Neural cell (in vitro differentiated cells): ENCODE measurements around the gene SMC5. TPM values are rescaled to one million over a fixed set of nuclear protein-coding genes. Genes with fewer than 3 reads are reported as not detected.
"Not testable (repeated sequence)": the region's sequence is repeated elsewhere in the genome, so short reads cannot be mapped to it uniquely, and the experiment has no call there.

Experiments
- H2AFZ ChIP-seq: fragments of 200-600, 300-800 bp; sonication (generic), shearing (Covaris generic); 2 replicates; pipeline ENCODE4 v1.6.0; 2014; ENCODE audit warnings: low read depth, mild to moderate bottlenecking, antibody characterized with exemption, low read length, moderate library complexity
- H3F3A ChIP-seq: fragments of 200-600 bp; shearing (Covaris generic); 2 replicates; pipeline ENCODE4 v1.6.1; 2016; ENCODE audit warnings: mild to moderate bottlenecking, moderate library complexity, mixed read lengths, antibody characterized with exemption, low read length; ENCODE audit not compliant: insufficient read depth, poor library complexity, severe bottlenecking
- H3K27ac ChIP-seq: fragments of 200-600, 300-800 bp; sonication (generic), shearing (Covaris generic); 2 replicates; pipeline ENCODE4 v1.5.1; 2014; ENCODE audit warnings: mild to moderate bottlenecking, low read length, moderate library complexity
- H3K27me3 ChIP-seq: fragments of 300-800, 200-600 bp; sonication (generic), shearing (Covaris generic); 2 replicates; pipeline ENCODE4 v1.6.0; 2014; ENCODE audit warnings: mild to moderate bottlenecking, low read depth, low read length, moderate library complexity; ENCODE audit not compliant: insufficient read depth
- H3K36me3 ChIP-seq: fragments of 300-800, 200-600 bp; sonication (generic), shearing (Covaris generic); 2 replicates; pipeline ENCODE4 v1.5.1; 2014; ENCODE audit warnings: mild to moderate bottlenecking, antibody characterized with exemption, low read length, moderate library complexity; ENCODE audit not compliant: insufficient read depth
- H3K4me2 ChIP-seq: fragments of 300-800, 200-600 bp; sonication (generic), shearing (Covaris generic); 2 replicates; pipeline ENCODE4 v1.6.0; 2014; ENCODE audit warnings: mild to moderate bottlenecking, low read length
- H3K4me3 ChIP-seq: fragments of 300-800, 200-600 bp; sonication (generic), shearing (Covaris generic); 2 replicates; pipeline ENCODE4 v1.5.1; 2014; ENCODE audit warnings: mild to moderate bottlenecking, low read length, moderate library complexity
- H3K79me2 ChIP-seq: fragments of 200-600 bp; shearing (Covaris generic); replicated peaks from 2 replicates; pipeline ENCODE4 v1.6.0; 2014; ENCODE audit warnings: mild to moderate bottlenecking, low read length, moderate library complexity; ENCODE audit not compliant: insufficient read depth
- H3K9ac ChIP-seq: fragments of 300-800, 200-600 bp; sonication (generic), shearing (Covaris generic); 2 replicates; pipeline ENCODE4 v1.6.1; 2016; ENCODE audit warnings: mild to moderate bottlenecking, low read length, mixed read lengths
- H3K9me2 ChIP-seq: fragments of 200-600 bp; shearing (Covaris generic); 2 replicates; pipeline ENCODE4 v1.6.1; 2016; ENCODE audit warnings: mild to moderate bottlenecking, low read length, mixed read lengths; ENCODE audit not compliant: insufficient read depth
- H3K9me3 ChIP-seq: fragments of 200-600, 300-800 bp; sonication (generic), shearing (Covaris generic); 2 replicates; pipeline ENCODE4 v1.6.1; 2016; ENCODE audit warnings: mild to moderate bottlenecking, mixed run types, low read length, moderate library complexity, mixed read lengths
- H4K20me1 ChIP-seq: fragments of 200-600 bp; shearing (Covaris generic); 2 replicates; pipeline ENCODE4 v1.6.1; 2016; ENCODE audit warnings: mild to moderate bottlenecking, mixed run types; ENCODE audit not compliant: insufficient read depth
- CTCF ChIP-seq: fragments of 450-650 bp; IDR thresholded peaks from 2 replicates; pipeline ENCODE4 v1.5.1; 2014; ENCODE audit warnings: antibody characterized with exemption, mild to moderate bottlenecking, moderate library complexity; ENCODE audit not compliant: poor library complexity, severe bottlenecking
- EP300 ChIP-seq: fragments of 450-650 bp; conservative IDR thresholded peaks from 2 replicates; pipeline ENCODE4 v1.6.1; 2014; ENCODE audit warnings: antibody characterized with exemption, mild to moderate bottlenecking, moderate library complexity; ENCODE audit not compliant: poor library complexity, severe bottlenecking
- EZH2 ChIP-seq: fragments of 200-600, 300-800 bp; shearing (Covaris generic), sonication (generic); IDR thresholded peaks from 2 replicates; pipeline ENCODE4 v1.6.1; 2014; ENCODE audit warnings: antibody characterized with exemption, low read length, borderline replicate concordance, mild to moderate bottlenecking; ENCODE audit not compliant: insufficient read depth, poor library complexity, severe bottlenecking
- MXI1 ChIP-seq: fragments of 450-650 bp; conservative IDR thresholded peaks from 2 replicates; pipeline ENCODE4 v1.6.1; 2014; ENCODE audit warnings: antibody characterized with exemption, mild to moderate bottlenecking; ENCODE audit not compliant: poor library complexity, severe bottlenecking
- POLR2AphosphoS5 ChIP-seq: IDR thresholded peaks from 2 replicates; pipeline ENCODE4 v1.6.1; 2012
- SMC3 ChIP-seq: fragments of 450-650 bp; conservative IDR thresholded peaks from 2 replicates; pipeline ENCODE4 v1.6.1; 2014; ENCODE audit warnings: antibody characterized with exemption, mild to moderate bottlenecking, moderate library complexity; ENCODE audit not compliant: poor library complexity
- TAF1 ChIP-seq: IDR thresholded peaks from 2 replicates; pipeline ENCODE4 v1.6.1; 2012; ENCODE audit warnings: low read depth
- polyA plus RNA-seq: library from polyadenylated mRNA; depleted of rRNA; stranded (reverse); fragments of >200 nt; gene quantifications from 2 replicates; pipeline ENCODE4 v1.2.3, GENCODE V29; 2014

SMC5 gene
- polyA plus RNA-seq, 1 donor from 2014 or later = 37.2 TPM

DNA sequence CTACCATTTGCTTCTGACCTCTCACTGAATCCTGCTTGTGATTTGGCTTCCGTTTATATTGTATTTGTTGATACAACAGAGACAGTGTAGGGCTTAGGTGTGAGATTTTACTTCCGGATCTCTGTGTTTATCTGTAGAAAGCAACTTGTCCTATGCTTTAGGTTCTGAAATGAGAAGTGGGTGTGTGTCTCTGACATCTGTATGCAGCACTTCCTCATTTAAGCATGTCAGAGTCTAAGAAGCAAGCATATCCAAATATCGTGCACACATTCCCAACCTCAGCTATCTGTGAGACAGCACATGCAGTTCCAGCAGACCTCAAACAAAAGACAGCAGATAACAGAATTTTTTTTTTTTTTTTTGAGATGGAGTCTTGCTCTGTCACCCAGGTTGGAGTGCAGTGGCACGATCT is 139.4 kb downstream of the SMC5 start:
- H3K9ac ChIP-seq = no peak overlapping the region
- H3K9me3 ChIP-seq = no peaks in the 10 kb centered on the region
- H3K9me2 ChIP-seq = no peaks in the 10 kb centered on the region
- H4K20me1 ChIP-seq = no peaks in the 10 kb centered on the region
- no peak overlapping the region for H3K4me3 ChIP-seq
- no peak overlapping the region for H3K4me2 ChIP-seq
- TF ChIP-seq TAF1 = no peak
- TF ChIP-seq CTCF = no peak
- TF ChIP-seq POLR2AphosphoS5 = no peak
- TF ChIP-seq SMC3 = no peak
- no peak for TF ChIP-seq EZH2
- no peak overlapping the region for H2AFZ ChIP-seq
- no peak overlapping the region for H3K27ac ChIP-seq
- no peaks in the 10 kb centered on the region for H3K79me2 ChIP-seq
- H3K27me3 ChIP-seq = no peaks in the 10 kb centered on the region
- no peaks in the 10 kb centered on the region for H3K36me3 ChIP-seq
- H3F3A ChIP-seq = no peaks in the 10 kb centered on the region

- Histone ChIP-seq H3K27me3 (no peaks in the 10 kb centered on the region), H3K9me2 (no peaks in the 10 kb centered on the region), H3K4me3 (no peak overlapping the region), H2AFZ (no peak overlapping the region), H3K9me3 (no peaks in the 10 kb centered on the region), H3K36me3 (no peaks in the 10 kb centered on the region), H3K79me2 (no peaks in the 10 kb centered on the region), H4K20me1 (no peaks in the 10 kb centered on the region), H3F3A (no peaks in the 10 kb centered on the region), H3K27ac (no peak overlapping the region), H3K9ac (no peak overlapping the region), H3K4me2 (no peak overlapping the region)
- TF ChIP-seq POLR2AphosphoS5 (no peak), EP300 (no peak), TAF1 (no peak), MXI1 (no peak)
Measured at GRCh38 chr9:70399141-70399540, 140.4 kb downstream of the SMC5 start.

DNA sequence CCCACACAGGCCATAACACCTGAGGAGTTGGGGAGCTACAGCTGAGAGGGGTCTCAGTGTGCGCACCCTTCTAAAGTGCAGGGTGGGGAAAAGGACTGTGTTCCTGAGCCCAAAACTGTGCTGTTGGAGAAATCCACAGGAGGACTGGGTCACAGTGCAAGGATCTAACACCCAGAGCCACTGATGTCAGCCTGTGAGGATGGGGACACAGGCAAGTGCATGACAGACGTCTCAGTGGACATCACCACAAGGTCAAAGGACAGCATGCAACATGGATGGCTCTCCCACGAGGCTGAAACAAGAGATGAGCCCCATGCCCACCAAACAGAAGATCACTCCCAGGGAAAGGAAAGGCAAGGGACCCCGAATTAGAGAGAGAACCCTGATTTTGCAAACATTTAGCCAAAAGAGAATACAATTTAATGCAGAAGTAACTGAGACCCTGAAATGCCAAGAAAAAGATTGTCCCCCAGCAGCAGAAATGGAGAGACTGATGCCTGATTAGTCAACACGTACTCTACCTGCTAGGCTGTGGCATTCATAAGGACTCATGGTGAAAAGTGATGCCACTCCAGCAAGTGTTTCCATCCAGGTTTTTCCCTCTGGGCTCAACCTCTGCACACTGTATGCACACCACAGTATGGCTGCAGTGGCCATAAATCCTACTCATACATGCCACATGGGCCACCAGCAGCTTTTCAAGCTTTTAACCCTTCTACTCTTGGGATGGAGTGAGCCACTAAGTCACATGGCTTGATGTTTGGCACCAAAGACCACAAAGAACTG is 141.5 kb downstream of the SMC5 start:
- Histone ChIP-seq H3K9me3 (no peaks in the 10 kb centered on the region), H3K9me2 (no peaks in the 10 kb centered on the region), H3K27ac (no peak overlapping the region), H3K4me3 (no peak overlapping the region), H4K20me1 (no peaks in the 10 kb centered on the region), H3F3A (no peaks in the 10 kb centered on the region), H3K36me3 (no peaks in the 10 kb centered on the region), H3K27me3 (no peaks in the 10 kb centered on the region), H3K9ac (no peak overlapping the region), H2AFZ (no peak overlapping the region), H3K79me2 (no peaks in the 10 kb centered on the region), H3K4me2 (no peak overlapping the region)
- TF ChIP-seq TAF1 = no peak
- TF ChIP-seq POLR2AphosphoS5 = no peak
- TF ChIP-seq SMC3 = no peak
- no peak for TF ChIP-seq EP300

GRCh38 chr9:70401241-70401640 is 142.5 kb downstream of the SMC5 start:
- not testable (repeated sequence) for H3K79me2 ChIP-seq, H3K27ac ChIP-seq, H3F3A ChIP-seq, H3K27me3 ChIP-seq, H3K9me2 ChIP-seq, H3K36me3 ChIP-seq, H4K20me1 ChIP-seq, H3K9ac ChIP-seq, H3K4me2 ChIP-seq, H3K4me3 ChIP-seq, H3K9me3 ChIP-seq, H2AFZ ChIP-seq
